NCI-H82 (cell line): ENCODE measurements around the gene GREB1L.

Experiments
- DNase-seq: peaks from one replicate; lab custom pipeline; 2025; lab: John Stamatoyannopoulos, UW

GREB1L gene

DNA sequence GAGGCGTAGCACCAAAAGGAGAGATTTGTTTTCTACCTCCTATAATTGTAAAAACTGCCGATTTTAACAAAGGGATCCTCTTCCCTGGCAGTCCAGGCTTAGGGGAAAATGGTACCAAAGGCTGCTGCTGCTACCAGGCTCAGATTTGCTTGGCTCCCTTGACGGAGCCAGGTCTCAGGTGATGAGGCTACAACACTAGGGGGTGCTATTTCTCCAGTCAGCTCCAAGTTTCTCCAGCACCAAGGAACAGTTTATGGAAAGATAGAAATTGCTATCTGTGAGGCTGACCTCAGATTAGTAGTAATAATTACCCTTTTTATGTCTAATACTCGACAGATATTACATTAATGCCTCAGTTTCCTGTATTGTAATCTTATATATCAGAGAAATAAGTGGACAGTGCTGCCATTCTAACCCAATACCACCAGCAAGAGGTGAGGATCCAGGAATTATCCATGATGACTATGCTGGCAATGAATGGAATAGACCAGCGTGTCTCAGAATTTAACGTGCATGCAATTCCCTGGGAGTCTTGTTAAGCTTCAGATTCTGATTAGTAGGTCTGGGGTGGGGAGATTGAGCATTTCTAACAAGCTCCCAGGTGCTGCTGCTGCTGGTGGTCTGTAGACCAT lies 247.2 kb downstream of the GREB1L start:
- DNase-seq, result peak; percentile 83

GRCh38 chr18:21489919-21490495 lies 248.0 kb downstream of the GREB1L start:
- DNase-seq, result no peak

GRCh38 chr18:21490748-21491147 lies 248.7 kb downstream of the GREB1L start:
- DNase-seq, result no peak

DNA sequence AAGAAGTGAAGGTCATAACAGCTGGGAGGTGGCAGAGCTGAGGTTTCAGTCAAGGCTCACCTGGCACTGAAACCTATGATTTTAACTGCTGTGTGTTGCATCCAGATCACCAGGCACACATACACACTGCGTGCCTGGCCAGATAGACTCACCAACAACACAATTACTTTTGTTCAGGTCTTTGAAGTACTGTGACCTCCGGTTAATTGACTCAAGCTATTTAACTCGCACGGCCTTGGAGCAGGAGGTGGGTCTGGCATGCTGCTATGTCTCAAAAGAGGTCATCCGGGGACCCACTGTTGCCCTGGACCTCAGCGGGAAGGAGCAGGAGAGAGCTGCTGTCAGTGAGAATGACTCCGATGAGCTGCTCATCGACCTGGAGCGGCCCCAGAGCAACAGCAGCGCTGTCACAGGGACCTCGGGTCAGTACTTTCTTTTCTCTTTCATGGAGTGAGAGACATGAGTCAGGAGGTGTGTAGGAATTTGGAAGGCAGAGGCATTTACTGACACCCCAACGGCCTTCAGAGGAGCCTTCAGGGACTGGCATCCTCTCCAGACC lies 254.3 kb downstream of the GREB1L start:
- no peak for DNase-seq

DNA sequence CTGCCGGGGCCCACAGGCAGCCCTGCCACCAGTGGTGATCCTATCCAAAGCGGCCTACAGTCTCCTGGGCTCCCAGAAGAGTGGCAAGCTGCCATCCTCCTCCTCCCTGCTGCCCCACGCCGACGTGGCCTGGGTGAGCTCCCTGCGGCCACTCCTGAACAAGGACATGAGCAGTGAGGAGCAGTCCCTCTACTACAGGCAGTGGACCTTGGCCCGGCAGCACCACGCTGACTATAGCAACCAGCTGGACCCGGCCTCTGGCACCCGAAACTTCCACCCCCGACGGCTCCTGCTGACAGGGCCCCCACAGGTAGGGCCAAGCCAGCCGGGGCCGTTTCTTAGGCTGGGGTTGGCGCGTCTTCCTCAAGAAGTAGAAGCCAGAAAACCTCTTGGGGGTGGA lies 258.0 kb downstream of the GREB1L start:
- no peak for DNase-seq

DNA sequence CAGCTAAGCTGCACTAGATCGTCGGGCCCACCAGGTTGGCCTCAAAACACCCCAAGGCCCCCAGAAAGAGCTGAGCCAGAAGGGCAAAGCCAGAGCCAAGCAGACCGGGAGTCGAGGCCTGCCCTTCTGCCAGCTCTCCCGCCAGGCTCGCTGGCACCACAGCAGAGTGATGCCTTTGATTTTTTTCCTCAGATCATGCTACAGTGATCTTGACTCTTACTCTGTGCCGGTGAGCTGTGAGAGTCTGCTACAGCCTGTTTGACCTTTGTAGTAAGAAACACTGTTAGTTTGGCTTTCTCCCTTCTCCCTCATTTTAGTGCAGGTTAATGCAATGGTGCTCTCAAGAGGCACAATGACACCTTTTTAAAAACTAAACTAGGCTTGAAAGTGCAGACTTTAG lies 260.6 kb downstream of the GREB1L start:
- no peak for DNase-seq

GRCh38 chr18:21507913-21508701 lies 266.1 kb downstream of the GREB1L start:
- no peak for DNase-seq

DNA sequence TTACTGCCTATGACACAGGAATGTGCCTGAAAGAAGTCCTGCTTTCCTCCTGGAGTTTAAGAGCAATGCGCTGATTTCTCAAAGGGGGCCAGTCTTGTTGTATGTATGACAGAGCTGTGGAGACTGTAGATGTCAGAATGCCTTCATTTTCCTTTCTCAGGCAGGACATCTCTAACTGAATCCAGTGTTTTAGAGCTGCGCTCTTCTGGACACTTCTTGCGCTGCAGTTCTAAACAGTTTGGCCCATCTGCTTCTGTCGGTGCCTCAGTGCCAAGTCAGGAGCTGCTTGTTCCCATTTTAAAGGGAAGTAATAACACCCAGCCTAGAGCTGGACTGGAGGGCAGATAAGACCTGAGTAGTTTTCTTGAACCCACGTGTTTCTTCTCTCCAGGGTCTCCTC lies 267.0 kb downstream of the GREB1L start:
- DNase-seq, result peak; percentile 7

DNA sequence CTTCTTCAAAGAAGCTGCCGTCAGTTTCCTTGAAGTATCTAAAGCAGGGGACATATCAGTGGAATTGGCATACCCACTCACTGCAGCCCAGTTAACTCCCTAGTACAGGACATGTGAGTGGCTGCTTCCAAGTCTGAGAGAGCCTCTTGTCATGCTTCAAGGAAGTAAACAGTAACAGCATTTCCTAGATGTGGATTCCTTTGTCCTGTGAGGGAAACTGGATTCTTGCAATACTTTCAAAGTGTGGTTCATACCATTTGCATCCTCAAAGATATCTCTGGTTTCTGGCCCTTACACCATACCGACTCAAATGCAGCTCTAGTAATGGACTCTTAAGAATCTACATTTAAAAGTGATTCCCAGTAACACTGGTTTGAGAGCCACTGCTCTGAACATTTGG lies 271.3 kb downstream of the GREB1L start:
- DNase-seq, result no peak

DNA sequence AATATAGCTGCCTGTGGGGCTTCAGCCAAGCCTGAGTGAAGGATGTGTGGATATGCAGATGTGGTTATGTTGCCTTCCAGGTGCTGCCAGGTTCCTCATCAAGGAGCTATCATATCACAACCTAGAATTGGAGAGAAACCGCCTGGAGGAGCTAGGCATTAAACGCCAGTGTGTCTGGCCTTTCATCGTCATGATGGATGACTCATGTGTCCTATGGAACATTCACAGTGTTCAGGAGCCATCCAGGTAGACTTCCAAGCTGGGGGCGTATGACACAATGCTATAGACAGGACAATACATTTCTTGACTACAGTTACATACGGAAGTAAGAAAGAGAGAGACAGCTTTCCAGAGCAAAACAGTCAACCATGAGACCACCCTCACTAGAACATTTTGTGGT lies 271.7 kb downstream of the GREB1L start:
- DNase-seq, result no peak

DNA sequence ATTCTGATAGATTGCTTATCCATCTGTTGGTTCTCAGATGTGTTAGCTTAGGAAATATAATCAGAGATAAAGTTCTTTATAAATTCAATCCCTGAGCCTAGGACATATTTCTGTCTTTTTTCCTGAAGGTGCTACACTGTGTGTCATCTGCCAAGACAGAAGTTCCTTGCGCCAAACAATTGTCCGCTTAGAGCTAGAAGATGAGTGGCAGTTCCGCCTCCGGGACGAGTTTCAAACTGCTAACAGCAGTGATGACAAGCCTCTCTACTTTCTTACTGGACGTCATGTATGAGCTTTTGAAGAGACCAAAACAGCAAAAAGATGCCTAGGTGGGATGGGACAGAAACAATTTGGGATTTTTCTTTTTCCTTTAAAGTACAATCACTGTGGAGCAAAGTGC lies 280.5 kb downstream of the GREB1L start:
- no peak for DNase-seq

DNA sequence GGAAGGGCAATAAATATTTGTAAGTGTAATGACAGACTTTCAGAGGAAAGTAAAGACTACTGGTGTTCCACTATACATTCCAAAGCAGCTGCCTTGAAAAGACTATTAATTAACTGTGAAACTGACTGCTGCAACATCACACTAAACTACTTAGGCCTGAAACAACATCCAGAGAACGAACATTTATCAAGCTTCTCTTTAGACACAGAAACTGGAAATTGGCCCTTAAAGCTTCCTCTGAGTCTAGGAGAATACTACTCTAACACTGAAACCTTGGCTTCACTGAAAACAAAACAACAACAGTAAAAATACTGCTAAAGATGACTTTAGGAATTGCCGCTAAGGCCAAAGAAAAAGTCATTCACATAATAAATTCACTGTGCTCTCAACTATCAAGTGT lies 283.9 kb downstream of the GREB1L start:
- no peak for DNase-seq

- no peak for DNase-seq
Observed at GRCh38 chr18:21526463-21526862, 284.4 kb downstream of the GREB1L start.

GRCh38 chr18:21534327-21534726 lies 292.3 kb downstream of the GREB1L start:
- no peak for DNase-seq

GRCh38 chr18:21538230-21538629 lies 296.2 kb downstream of the GREB1L start:
- DNase-seq, result no peak

GRCh38 chr18:21546423-21546822 lies 304.4 kb downstream of the GREB1L start:
- DNase-seq, result no peak

DNA sequence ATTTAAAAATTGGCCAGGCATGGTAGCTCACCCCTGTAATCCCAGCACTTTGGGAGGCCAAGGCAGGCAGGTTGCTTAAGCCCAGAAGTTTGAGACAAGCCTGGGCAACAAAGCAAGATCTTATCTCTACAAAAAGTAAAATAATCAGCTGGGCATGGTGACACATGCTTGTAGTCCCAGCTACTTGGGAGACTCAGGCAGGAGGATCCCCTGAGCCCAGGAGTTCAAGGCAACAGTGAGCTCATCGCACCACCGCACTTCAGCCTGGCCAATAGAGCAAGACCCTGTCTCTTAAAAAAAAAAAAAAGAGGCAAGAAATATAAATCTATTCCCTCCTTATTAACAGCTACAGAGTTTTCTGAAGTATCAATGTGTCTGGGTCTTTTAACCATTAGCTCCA lies 306.6 kb downstream of the GREB1L start:
- DNase-seq, result no peak

DNA sequence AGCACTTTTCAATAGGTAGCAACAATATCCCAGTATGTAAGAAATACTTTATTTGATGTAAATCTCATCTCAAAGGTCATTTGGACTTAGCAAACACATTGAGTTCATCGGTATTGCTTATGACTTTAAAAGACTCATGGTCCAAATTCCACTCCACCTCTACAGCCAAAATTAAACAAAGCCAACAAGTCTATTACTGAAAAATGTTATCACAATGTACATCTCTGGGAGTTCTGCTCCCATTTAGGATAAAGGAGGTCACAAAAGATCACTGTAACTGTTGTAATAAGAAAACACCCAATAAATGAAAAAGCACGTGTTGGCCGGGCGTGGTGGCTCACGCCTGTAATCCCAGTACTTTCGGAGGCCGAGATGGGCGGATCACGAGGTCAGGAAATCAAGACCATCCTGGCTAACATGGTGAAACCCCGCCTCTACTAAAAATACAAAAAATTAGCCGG lies 308.5 kb downstream of the GREB1L start:
- no peak for DNase-seq

- DNase-seq, result no peak
Observed at GRCh38 chr18:21557607-21558253, 315.7 kb downstream of the GREB1L start.

DNA sequence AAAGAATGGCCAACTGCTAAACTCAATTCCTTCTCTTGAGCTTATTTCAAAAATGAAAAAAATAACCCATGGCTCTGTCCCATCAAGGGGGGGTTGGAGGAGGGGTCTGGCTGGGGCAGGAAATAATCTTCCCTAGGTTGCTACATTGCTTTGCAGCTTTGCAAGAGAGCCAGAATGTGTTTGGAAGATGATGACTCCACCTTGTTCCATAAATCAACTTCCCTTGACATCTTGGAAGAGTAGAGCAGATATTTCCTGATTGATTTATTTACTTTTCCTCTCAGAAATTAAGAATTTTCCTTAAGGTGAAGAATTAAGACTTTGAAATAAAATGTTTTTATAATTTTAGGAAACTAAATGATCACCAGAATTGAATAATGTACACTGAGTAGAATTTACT lies 317.2 kb downstream of the GREB1L start:
- no peak for DNase-seq

DNA sequence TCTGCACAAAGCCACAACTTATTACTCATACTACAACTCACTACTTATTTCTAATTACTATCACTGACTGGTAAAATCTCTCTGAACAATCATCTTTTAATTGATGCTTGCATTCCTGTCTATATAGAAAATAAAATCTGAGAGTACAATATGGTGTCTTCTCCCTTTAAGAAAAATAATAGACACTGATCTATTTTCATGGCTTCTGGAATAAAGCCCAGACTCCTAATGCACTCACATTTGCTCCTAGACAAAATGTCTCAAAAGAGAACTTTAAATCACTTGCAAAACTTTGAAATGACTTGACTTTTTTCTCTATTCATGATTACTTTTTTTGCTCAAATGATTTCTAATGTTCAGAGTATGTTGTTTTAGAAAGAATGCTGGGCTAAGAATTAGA lies 329.7 kb downstream of the GREB1L start:
- no peak for DNase-seq
